Nephron progenitor cell (in vitro differentiated cells): Measurements from ENCODE around the gene VSX1.

Experiments
- DNase-seq: peaks from one replicate; pipeline ENCODE4 v3.0.0; 2021
- H3K27ac Mint-ChIP-seq: 2 replicates; pipeline ENCODE4 v1.8.0; 2021; ENCODE audit warnings: mild to moderate bottlenecking, moderate library complexity, mixed read lengths
- H3K27me3 Mint-ChIP-seq: 2 replicates; pipeline ENCODE4 v1.8.0; 2021; ENCODE audit warnings: mild to moderate bottlenecking, low read depth, mixed read lengths; ENCODE audit not compliant: poor library complexity
- H3K36me3 Mint-ChIP-seq: 2 replicates; pipeline ENCODE4 v1.8.0; 2021; ENCODE audit warnings: low read depth, mixed read lengths
- H3K4me1 Mint-ChIP-seq: 2 replicates; pipeline ENCODE4 v1.8.0; 2021; ENCODE audit warnings: mixed read lengths
- H3K4me3 Mint-ChIP-seq: 2 replicates; pipeline ENCODE4 v1.8.0; 2021; ENCODE audit warnings: mild to moderate bottlenecking, moderate library complexity, mixed read lengths
- H3K9me3 Mint-ChIP-seq: 2 replicates; pipeline ENCODE4 v1.8.0; 2021; ENCODE audit warnings: mild to moderate bottlenecking, moderate library complexity, mixed read lengths
- CTCF ChIP-seq: fragments of 200-600 bp; sonication (generic); IDR thresholded peaks from 2 replicates; pipeline ENCODE4 v1.5.0; 2021; ENCODE audit warnings: antibody characterized with exemption

The VSX1 gene

DNA sequence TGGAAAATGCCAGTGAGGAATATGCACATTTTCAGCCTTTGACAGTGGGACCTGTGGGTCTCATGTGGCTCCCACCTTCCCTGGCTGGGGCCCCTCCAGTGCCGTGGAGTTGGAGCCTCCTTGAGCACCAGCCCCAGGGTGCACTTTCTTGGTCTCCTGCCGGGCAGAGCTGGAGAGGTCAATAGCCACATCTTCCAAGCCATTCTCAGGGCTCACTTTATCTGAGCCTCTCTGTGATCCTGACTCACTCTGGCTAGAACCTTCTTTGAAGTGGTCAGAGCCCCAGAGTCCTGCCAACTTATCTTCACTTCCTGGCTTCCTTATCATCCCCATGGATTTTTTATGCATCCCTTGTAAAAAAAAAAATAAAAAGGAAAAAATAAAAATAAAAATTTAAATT is 5.7 kb downstream of the VSX1 start:
- DNase-seq = no peak
- Mint-ChIP-seq H3K9me3 (peaks cover 4% of the 10 kb centered on the region), H3K36me3 (no peaks in the 10 kb centered on the region), H3K4me3 (no peak overlapping the region), H3K27ac (no peak overlapping the region), H3K4me1 (no peaks in the 10 kb centered on the region), H3K27me3 (peaks cover 88% of the 10 kb centered on the region)
- no peak for TF ChIP-seq CTCF

GRCh38 chr20:25073544-25073943 is 8.4 kb downstream of the VSX1 start:
- Mint-ChIP-seq H3K27me3 (peaks cover 69% of the 10 kb centered on the region), H3K36me3 (no peaks in the 10 kb centered on the region), H3K4me3 (no peak overlapping the region), H3K4me1 (no peaks in the 10 kb centered on the region), H3K27ac (no peak overlapping the region), H3K9me3 (no peaks in the 10 kb centered on the region)
- TF ChIP-seq CTCF = no peak
- DNase-seq = no peak

DNA sequence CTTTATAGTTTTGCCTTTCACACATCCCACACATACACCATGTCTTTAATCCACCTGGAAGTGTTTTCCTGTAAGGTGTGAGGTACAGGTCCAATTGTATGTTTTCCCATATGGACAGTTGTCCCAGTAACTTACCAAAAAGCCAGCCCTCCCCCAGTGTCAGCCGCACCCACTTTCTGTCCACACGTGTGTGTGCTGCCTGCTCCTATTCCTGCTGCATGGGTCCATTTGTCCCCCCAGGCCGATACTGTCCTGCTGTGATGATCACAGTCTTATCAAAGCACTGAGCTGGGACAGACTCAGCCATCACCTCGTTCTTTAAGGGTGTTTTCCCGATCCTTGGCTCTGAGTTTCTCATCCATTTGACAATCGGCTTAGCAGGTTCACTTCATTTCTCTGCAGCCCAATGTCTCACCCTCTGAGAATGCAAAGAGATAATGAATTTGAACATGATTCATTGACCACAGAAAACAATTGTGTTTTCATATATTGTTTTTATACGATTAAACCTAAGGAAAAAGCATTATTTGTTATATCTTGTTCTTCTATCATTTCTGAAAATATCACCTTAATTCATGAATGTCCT is 9.6 kb downstream of the VSX1 start:
- Mint-ChIP-seq H3K4me1 (no peaks in the 10 kb centered on the region), H3K27ac (no peak overlapping the region), H3K4me3 (no peak overlapping the region), H3K36me3 (no peaks in the 10 kb centered on the region), H3K27me3 (peaks cover 56% of the 10 kb centered on the region), H3K9me3 (no peaks in the 10 kb centered on the region)
- no peak for DNase-seq
- no peak for TF ChIP-seq CTCF

- peaks cover 51% of the 10 kb centered on the region for H3K27me3 Mint-ChIP-seq
- DNase-seq = no peak
- no peaks in the 10 kb centered on the region for H3K36me3 Mint-ChIP-seq
- H3K27ac Mint-ChIP-seq = no peak overlapping the region
- no peak overlapping the region for H3K4me3 Mint-ChIP-seq
- no peak for TF ChIP-seq CTCF
- no peaks in the 10 kb centered on the region for H3K9me3 Mint-ChIP-seq
- no peaks in the 10 kb centered on the region for H3K4me1 Mint-ChIP-seq
Measured at GRCh38 chr20:25071734-25072133, 10.2 kb downstream of the VSX1 start.

GRCh38 chr20:25070821-25071473 is 11.0 kb downstream of the VSX1 start:
- no peak for DNase-seq
- TF ChIP-seq CTCF = no peak
- H3K27me3 Mint-ChIP-seq = peaks cover 43% of the 10 kb centered on the region
- H3K27ac Mint-ChIP-seq = no peak overlapping the region
- no peak overlapping the region for H3K4me3 Mint-ChIP-seq
- H3K4me1 Mint-ChIP-seq = no peaks in the 10 kb centered on the region
- no peaks in the 10 kb centered on the region for H3K36me3 Mint-ChIP-seq
- no peaks in the 10 kb centered on the region for H3K9me3 Mint-ChIP-seq
